NCI-H1092 treated with DMSO at 0.1 percent for 48 hours (cell line): ENCODE data around the gene THOC2.
"Not testable (repeated sequence)": the region's sequence is repeated elsewhere in the genome, so short reads cannot be mapped to it uniquely, and the experiment has no call there.

Experiments
- DNase-seq: peaks from one replicate; lab custom pipeline; 2025; lab: John Stamatoyannopoulos, UW

Gene THOC2

DNA sequence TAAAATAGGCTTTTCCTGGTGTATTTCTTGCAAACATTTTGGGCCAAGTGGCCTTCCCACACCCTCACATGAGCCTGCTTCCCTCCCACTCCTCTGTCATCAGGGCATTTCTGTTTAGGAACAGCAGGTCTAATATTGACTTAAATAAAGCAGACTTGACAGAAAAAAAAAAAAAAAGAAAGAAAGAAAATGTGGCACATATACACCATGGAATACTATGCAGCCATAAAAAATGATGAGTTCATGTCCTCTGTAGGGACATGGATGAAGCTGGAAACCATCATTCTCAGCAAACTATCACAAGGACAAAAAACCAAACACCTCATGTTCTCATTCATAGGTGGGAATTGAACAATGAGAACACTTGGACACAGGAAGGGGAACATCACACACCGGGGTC lies 2.3 kb upstream of the THOC2 start:
- not testable (repeated sequence) for DNase-seq

DNA sequence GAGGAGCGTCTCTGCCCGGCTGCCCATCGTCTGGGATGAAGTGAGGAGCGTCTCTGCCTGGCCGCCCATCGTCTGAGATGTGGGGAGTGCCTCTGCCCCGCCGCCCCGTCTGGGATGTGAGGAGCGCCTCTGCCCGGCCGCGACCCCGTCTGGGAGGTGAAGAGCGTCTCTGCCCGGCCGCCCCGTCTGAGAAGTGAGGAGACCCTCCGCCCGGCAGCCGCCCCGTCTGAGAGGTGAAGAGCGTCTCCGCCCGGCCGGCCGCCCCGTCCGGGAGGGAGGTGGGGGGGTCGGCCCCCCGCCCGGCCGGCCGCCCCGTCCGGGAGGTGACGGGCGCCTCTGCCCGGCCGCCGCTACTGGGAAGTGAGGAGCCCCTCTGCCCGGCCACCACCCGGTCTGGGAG lies 1.2 kb upstream of the THOC2 start:
- DNase-seq = not testable (repeated sequence)

DNA sequence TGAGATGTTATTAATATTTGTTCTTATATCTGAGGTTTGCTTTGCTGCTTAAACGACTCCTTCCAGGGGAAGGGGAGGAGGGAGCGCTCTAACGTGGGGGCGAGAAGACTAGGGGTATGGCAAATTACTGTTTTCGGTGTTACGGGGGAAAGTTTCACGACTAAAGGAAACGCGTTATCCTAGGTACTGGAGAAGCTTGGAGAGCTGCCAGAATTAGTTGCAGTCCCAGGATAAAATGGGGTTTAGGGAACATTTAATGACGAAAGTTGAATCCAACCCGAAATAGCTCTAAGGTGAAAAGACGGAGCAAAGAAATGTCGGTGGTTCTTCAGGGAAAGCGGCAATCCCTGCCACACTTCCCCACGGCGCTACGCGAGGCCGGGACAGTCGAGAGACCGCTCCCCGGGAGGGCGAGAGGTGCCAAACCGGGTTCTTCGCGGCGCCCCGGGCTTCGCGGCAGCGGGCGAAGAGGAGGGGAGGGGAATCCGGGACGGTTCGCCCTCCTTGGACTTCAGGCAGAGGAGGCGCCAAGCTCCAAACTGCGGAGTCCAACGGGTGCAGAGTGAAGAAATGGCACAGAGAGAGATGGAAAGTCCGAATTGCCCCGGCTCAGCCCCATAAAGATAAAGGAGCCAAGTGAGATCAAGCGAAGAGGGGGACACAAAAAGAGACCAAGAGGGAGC lies 724 bp downstream of the THOC2 start:
- no peak for DNase-seq

DNA sequence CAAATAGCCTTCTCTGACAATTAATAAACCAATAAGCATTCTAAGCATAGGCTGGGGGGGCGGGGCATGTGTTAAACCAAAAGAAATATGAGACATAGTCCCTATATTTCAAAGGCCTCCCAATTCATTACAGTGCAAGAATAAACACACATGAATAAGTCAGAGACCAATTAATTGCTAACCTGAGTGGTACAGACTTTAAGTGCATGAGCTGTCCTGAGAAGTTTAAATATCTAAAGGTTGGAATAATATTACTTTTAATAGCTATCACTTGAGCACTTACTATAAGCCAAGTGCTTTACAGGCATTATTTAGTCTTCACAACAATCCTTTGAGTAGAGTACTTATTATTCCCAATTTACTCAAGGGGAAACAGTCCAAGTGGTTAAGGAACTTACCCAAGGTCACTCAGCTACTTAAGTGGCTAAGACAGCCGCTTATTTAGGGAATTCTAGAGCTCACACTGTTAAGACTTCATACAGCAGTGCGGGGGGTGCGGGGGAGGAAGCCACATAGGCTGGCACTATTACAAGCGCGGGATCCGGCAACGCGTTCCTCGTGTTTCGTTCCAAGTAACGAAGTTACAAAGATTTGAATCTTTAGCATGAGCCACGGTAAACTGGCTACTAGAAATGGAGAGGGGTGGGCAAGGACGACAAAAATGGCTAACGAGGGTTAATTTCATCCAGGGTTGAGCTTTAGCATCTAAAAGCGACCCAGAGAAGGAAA lies 1.4 kb downstream of the THOC2 start:
- no peak for DNase-seq

DNA sequence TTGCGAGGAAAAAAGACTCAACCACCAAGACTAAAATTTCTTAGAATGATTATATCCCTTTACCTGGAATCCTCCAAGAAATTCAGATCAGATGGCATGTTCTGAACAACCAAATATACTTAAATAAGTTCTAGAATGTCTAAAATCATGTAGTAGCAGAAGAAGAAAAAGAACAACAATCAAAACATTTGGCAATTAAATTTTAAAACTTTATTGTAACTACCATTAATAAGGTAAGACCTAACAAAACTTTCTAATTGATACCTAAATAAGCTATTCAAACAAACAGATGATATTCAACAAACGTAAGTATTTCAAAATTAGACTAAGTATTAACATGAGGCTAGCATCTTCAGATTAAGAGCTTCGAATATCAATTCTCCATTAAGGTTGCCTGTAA lies 4.3 kb downstream of the THOC2 start:
- DNase-seq = no peak

DNA sequence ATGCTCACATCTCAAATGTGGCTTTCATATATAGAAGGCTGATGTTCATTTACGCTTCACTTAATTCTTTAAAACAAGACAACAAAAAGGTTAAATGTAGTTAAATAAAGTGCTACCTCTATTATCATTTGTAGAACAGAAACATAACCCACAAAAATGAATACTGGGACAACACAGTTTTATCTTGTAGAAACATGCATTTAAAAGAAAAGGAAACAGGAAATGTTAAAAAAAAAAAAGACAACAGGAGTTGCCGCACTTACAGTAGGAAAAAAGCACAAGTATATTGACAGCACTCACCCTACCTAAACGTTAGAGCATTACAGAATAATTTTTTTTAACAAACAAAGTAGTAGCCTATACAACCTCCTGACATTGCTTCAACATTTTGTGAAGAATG lies 4.8 kb downstream of the THOC2 start:
- no peak for DNase-seq

DNA sequence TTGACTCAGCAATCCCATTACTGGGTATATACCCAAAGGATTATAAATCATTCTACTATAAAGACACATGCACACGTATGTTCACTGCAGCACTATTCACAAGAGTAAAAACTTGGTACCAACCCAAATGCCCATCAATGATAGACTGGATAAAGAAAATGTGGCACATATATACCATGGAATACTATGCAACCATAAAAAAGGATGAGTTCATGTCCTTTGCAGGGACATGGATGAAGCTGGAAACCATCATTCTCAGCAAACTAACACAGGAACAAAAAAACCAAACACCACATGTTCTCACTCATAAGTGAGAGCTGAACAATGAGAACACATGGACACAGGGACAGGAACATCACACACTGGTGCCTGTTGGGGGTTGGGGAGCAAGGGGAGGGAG lies 10.7 kb downstream of the THOC2 start:
- not testable (repeated sequence) for DNase-seq

DNA sequence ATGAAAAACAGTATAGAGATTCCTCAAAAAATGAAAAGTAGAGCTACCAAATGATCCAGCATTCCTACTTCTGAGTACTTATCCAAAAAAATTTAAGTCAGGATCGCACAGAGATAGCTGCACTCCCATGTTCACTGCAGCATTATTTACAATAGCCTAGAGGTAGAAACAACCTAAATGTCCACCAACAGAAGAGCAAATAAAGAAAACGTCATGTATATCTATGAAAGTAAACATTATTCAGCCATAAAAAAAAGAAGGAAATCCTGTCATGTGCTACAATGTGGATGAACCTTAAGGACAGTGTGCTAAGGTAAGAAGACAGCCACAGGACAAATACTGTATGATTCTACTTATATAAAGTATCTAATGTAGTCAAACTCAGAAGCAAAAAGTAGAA lies 12.4 kb downstream of the THOC2 start:
- no peak for DNase-seq

DNA sequence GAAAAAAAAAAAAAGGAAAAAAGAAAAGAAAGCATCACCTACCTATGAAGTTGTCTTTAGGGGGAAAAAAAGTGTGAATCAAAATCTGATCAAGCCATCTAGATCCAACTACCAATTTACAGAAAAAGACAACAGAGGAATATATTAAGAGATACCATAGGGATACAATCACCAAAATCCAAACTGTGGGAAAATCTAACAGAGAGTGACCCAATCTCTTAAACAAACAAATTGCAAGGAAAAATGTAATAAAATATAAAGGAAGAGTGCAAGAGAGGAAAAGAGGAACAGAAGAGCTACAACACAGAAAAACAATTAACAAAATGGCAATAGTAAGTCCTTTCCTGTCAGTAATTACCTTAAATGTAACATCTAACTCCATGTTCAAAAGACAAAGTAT lies 19.0 kb downstream of the THOC2 start:
- DNase-seq = no peak

DNA sequence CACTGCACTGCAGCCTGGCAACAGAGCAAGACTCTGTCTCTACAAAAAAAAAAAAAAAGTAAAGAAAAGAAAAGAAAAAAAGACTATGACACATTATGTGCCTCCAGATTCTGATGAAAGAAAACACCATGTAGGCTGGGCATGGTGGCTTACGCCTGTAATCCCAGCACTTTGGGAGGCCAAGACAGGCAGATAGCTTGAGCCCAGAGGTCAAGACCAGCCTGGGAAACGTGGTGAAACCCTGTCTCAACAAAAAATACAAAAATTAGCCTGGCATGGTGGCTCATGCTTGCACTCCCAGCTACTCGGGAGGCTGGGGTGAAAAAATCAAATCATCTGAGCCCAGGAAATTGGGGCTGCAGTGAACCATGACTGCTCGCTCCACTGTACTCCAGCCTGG lies 19.4 kb downstream of the THOC2 start:
- no peak for DNase-seq

DNA sequence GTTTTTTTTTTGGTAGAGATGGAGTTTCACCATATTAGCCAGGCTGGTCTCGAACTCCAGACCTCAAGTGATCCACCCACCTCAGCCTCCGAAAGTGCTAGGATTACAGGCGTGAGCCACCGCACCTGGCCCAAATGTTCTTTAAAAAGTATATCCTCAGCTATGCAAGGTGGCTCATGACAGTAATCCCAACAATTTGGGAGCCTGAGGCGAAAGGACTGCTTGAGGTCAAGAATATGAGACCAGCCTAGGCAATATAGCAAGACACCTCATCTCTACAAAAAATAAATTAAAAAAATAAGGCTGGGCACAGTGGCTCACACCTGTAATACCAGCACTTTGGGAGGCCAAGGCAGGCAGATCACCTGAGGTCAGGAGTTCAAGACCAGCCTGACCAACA lies 21.7 kb downstream of the THOC2 start:
- DNase-seq = not testable (repeated sequence)

DNA sequence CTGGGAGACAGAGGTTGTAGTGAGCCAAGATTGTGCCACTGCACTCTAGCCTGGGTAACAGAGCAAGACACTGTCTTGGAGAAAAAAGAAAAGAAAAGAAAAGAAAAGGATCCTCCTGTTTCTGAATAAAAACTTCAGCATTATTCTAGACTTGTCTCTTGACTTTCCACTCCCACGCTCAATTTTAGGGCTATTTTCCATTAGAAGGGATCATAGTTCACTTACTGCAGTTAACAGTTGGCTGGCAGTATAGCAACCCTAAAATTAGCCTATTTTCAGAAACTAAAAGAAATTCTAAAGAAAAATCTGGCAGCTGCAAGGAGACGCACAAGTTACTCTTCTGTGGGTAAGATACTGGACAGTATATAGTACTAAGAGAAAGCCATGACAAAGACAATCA lies 28.1 kb downstream of the THOC2 start:
- no peak for DNase-seq

DNA sequence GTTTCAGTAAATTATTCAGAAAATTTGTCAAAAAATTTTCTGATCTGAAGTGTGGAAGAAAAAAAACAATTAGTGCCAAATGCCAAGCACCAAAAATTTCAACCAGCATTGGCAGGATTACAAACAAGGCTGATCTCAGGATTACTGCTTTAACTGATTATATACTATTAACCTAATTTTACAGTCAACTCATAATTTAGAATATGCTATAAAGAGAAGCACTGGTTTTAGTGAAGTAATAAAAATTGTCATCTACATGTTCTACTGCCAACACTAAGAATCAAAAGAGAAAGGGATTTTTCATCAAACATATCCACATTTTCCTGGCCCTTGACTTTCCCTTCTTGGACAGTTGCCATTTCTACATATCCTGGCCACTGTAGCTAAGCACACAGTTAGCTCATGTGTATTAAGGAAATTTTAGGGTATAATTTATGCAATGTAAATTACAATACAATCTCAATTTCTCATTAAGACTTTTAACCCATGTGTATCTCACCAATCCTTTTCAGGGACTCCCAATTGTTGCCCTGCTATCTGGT lies 33.8 kb downstream of the THOC2 start:
- no peak for DNase-seq

DNA sequence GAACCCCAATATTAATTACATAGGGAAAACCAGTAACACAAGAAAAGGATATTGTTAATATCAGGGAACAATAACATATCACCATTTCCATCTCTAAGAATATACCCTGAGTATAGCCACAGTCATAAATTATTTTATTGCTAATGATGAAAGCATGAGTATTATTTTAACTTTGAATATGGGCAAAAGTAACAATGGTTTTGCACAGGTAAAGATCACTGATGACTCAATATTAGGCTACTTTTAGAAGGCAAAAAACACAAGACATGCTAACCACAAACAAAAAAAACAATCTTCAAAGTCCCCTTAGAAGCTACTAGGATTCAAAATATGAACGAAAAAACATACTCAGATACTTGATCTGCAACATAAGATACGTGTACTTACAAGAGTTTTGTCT lies 36.5 kb downstream of the THOC2 start:
- DNase-seq = no peak

DNA sequence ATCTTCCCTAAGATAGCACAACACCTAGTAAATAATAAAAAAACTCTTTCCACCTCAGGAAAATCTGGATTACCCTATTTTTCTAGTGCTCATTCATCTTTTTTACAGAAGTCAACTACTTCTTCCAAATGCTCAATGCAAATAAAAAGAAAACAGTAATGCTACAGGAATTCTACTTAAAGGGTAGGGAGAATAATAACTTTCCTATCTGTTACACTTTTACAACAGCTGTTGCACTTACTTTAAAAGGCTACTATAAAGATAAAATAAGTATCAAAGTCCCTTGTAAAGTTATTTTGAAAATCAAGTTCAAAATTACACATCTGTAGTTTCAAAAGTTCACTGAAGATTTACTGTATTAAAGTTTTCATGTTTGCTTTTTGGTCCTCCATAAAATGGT lies 37.6 kb downstream of the THOC2 start:
- DNase-seq = no peak

DNA sequence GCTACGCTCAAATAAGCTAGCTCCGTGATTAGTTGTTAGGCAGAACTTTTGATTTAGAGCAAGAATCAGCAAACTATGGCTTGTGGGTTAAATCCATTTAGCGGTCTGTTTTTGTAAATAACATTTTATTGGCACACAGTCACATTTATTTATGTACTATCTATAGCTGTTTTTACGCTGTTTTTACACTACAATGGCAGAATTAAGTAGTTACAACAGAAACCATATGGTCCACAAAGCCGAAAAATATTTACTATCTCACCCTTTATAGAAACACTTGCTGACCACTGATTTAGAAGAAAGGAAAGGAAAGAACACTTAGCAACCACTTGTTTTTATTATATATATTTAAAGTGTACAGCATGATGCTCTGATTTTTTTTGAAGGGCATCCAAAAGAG lies 41.1 kb downstream of the THOC2 start:
- no peak for DNase-seq

DNA sequence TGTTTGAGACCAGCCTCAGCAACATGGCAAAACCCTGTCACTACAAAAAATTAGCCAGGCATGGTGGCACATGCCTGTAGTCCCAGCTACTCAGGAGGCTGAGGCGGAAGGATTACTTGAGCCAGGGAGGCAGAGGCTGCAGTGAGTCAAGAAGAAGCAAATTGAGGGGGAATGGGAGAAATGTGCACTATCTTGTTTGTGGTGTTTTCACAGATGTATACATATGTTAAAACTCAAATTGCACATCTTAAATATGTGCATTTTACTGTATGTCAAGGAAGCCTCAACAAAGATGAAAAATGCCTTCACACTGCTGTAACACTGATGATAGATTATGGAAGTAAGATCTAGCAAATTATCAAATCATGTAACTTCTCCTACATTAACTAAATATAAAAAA lies 44.3 kb downstream of the THOC2 start:
- DNase-seq = no peak

DNA sequence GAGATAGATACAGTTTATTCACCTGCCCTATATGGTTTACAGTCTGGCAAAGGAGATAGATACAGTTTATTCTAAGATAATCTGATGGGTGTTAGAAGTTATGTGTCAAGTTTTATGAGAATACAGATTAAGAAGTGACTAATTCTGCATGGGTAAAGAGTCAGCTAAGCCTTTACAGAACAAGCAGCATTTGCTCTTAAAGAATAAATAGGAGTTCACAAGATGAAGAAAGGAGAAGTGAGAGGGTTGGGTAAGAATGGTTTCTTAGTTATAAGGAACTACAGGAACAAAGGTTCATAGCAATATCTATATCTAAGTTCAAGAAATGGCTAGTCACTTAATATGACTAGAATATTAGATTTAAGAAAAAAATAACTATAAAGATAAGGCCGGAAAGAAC lies 47.6 kb downstream of the THOC2 start:
- no peak for DNase-seq

DNA sequence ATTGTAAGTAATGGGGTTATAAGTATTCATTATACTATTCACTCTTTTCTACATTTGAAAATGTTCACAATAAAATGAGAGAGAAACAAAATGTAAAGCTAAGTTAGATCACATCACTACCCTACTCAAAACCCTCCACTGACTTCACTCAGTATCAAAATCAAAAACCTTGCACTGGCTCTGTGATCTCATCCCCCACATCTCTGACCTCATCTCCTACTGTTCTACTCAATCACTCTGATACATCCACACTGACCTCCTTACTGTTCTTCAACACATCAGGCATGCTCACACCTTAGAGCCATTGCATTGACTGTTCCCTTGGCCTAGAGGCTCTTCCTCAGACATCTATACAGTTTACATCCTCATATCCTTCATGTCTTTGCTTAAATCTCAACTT lies 50.7 kb downstream of the THOC2 start:
- no peak for DNase-seq

DNA sequence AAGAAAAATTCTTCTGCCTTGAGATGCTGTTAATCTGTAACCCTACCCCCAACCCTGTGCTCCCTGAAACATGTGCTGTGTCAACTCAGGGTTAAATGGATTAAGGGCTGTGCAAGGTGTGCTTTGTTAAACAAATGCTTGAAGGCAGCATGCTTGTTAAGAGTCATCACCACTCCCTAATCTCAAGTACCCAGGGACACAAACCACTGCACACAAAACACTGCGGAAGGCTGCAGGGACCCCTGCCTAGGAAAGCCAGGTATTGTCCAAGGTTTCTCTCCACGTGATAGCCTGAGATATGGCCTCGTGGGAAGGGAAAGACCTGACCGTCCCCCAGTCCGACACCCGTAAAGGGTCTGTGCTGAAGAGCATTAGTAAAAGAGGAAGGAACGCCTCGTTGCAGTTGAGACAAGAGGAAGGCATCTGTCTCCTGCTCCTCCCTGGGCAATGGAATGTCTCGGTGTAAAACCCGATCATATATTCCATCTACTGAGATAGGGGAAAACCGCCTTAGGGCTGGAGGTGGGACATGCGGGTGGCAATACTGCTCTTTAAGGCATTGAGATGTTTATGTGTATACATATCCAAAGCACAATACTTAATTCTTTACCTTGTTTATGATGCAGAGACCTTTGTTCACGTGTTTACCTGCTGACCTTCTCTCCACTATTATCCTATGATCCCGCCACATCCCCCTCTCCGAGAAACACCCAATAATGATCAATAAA lies 53.0 kb downstream of the THOC2 start:
- DNase-seq = not testable (repeated sequence)

DNA sequence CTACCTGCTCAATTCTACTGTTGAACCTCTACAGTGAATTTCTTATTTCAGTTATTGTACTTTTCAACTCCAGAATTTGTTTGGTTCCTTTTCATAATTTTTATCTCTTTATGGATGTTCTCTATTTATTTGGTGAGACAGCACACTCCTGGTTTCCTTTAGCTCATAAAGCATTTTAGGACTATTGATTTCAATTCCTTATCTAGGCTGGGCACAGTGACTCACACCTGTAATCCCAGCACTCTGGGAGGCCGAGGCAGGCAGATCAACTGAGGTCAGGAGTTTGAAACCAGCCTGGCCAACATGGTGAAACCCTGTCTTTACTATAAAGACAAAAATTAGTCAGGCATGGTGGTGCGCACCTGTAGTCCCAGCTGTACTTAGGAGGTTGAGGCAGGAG lies 57.7 kb downstream of the THOC2 start:
- DNase-seq = no peak

DNA sequence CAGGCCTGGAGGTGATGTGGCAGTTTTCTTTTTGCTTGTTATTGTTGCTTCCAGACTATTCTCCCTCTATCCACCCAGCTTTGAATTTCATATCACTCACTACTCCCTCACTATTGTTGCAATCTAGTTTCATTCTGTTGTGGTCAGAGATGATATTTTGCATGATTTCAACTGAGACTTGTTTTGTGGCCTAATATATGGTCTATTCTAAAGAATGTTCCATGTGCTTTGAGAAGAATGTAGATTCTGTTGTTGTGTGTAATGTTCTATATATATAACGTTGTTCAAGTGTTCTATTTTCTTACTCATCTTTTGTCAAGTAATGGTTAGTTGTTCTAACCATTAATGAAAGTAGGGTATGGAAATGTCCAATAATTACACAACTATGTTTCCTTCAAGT lies 59.0 kb downstream of the THOC2 start:
- DNase-seq = no peak

DNA sequence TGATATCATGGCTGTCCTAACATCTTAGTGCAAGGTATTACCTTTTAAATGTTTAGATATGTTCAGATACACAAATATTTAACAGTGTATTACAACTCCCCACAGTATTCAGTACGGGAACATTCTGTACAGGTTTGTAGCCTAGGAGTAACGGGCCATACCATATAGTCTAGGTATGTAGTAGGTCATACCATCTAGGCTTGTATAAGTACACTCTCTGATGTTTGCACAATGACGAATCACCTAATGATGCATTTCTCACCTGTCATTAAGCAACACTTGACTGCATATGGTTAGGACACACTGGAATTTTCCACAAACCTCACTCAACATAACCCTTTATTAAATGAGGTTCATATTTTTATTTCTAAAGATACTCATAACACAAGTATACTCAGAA lies 67.7 kb downstream of the THOC2 start:
- DNase-seq = no peak
